OCI-LY7 (cell line): ENCODE data around the gene DNASE2. TPM values are rescaled to one million over a fixed set of nuclear protein-coding genes. Genes with fewer than 3 reads are reported as not detected.

Experiments used
- BruUV-seq: library from RNA; stranded (reverse); fragments of 400-500 nt; replicated peaks from 2 replicates; lab custom pipeline; 2021; lab: Mats Ljungman, UMichigan
- CTCF ChIA-PET: fragments of 300-600 bp; sonication (Branson Sonifier 250); formaldehyde crosslinking; loops from one replicate; lab custom pipeline; 2022; ENCODE audit warnings: antibody characterized with exemption; ENCODE audit not compliant: unreplicated experiment; lab: Charles Lee
- POLR2A ChIA-PET: fragments of 300-600 bp; sonication (Branson Sonifier 250); formaldehyde crosslinking; loops from one replicate; lab custom pipeline; 2022; ENCODE audit warnings: antibody characterized with exemption; lab: Charles Lee
- DNase-seq: peaks from one replicate; pipeline ENCODE4 v3.0.0-alpha.2; 2015; ENCODE audit warnings: low spot score
- H2AFZ ChIP-seq: fragments of 200-600 bp; sonication (generic), shearing (Covaris generic); 2 replicates; pipeline ENCODE4 v1.6.1; 2014; ENCODE audit warnings: mild to moderate bottlenecking, antibody characterized with exemption, low read length, moderate library complexity
- H3K27ac ChIP-seq: fragments of 200-600 bp; sonication (generic); 2 replicates; pipeline ENCODE4 v1.5.1; 2014; ENCODE audit warnings: mixed run types, low read depth, mild to moderate bottlenecking, moderate library complexity, low read length, inconsistent platforms; ENCODE audit not compliant: poor library complexity, severe bottlenecking
- H3K36me3 ChIP-seq: fragments of 200-600 bp; sonication (generic); 2 replicates; pipeline ENCODE4 v1.6.1; 2014; ENCODE audit warnings: mild to moderate bottlenecking, antibody characterized with exemption, low read length, moderate library complexity, mixed read lengths; ENCODE audit not compliant: insufficient read depth
- H3K4me1 ChIP-seq: fragments of 200-600 bp; sonication (generic); 2 replicates; pipeline ENCODE4 v1.5.1; 2014; ENCODE audit warnings: mild to moderate bottlenecking, low read length; ENCODE audit not compliant: insufficient read depth, poor library complexity, severe bottlenecking
- H3K4me2 ChIP-seq: fragments of 200-600 bp; sonication (generic); 2 replicates; pipeline ENCODE4 v1.6.1; 2014; ENCODE audit warnings: mild to moderate bottlenecking, low read length
- H3K4me3 ChIP-seq: fragments of 200-600 bp; sonication (generic); 2 replicates; pipeline ENCODE4 v1.5.1; 2014; ENCODE audit warnings: mild to moderate bottlenecking, low read depth, low read length; ENCODE audit not compliant: poor library complexity, severe bottlenecking
- H3K79me2 ChIP-seq: fragments of 200-600 bp; sonication (generic); 2 replicates; pipeline ENCODE4 v1.6.1; 2016; ENCODE audit warnings: low read depth, mild to moderate bottlenecking, low read length, moderate library complexity, mixed read lengths; ENCODE audit not compliant: insufficient read depth
- H3K9me2 ChIP-seq: fragments of 200-600 bp; sonication (generic); 2 replicates; pipeline ENCODE4 v1.6.1; 2016; ENCODE audit warnings: mild to moderate bottlenecking, low read length, mixed read lengths; ENCODE audit not compliant: insufficient read depth
- H3K9me3 ChIP-seq: fragments of 200-600 bp; sonication (generic); 2 replicates; pipeline ENCODE4 v1.6.1; 2014; ENCODE audit warnings: mild to moderate bottlenecking, mixed run types, low read length, mixed read lengths
- H4K20me1 ChIP-seq: fragments of 200-600 bp; sonication (generic); 2 replicates; pipeline ENCODE4 v1.6.1; 2014; ENCODE audit warnings: mild to moderate bottlenecking, antibody characterized with exemption, low read length, moderate library complexity, mixed read lengths; ENCODE audit not compliant: insufficient read depth
- EZH2phosphoT487 ChIP-seq: fragments of 200-600 bp; sonication (generic); IDR thresholded peaks from 2 replicates; pipeline ENCODE4 v1.6.1; 2018; ENCODE audit warnings: low read depth, borderline replicate concordance, mild to moderate bottlenecking, mixed run types, antibody characterized with exemption, low read length, moderate library complexity, mixed read lengths
- intact Hi-C: fragments of 100-400 bp; cut with micrococcal nuclease; formaldehyde crosslinking; loops from one replicate; pipeline ENCODE4 v1.10.0; 2022; ENCODE audit not compliant: unreplicated experiment
- total RNA-seq, 2 experiments: library from RNA; depleted of rRNA in 1 of 2; stranded (reverse); fragments of >200 nt in 1 of 2; shearing (Covaris generic) in 1 of 2; gene quantifications; 2 replicates each; pipeline ENCODE4 v1.2.3, GENCODE V29; 2014 to 2022
- TF ChIP-seq, protein P1 (sequence below): fragments of 200-600 bp; sonication (generic); conservative IDR thresholded peaks from 2 replicates; pipeline ENCODE4 v1.5.1; 2014; ENCODE audit warnings: mild to moderate bottlenecking, antibody characterized with exemption, low read length, moderate library complexity, mixed read lengths

Gene DNASE2
- total RNA-seq, 2 experiments from 2014 or later = 32.4 to 33.7 TPM

DNA sequence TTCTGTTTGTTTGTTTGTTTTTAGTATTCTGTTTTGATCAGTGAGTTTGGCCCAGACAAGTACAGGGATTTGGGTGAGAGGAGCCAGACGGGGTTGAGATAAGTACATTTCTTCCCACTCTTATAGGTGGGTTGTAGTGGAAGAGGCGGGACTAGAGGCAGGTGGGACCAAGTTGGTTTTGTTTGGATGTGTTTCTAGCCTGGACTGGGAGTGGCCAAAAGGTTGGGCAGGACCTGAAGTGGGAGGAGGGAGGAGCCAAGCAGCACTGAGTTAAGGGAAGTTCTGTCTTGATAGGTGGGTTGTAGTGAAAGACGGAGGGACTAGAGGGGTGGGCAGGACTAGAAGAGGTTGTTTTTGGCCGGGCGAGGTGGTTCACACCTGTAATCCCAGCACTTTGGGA lies 9.0 kb downstream of the DNASE2 start:
- TF ChIP-seq, protein P1, sequence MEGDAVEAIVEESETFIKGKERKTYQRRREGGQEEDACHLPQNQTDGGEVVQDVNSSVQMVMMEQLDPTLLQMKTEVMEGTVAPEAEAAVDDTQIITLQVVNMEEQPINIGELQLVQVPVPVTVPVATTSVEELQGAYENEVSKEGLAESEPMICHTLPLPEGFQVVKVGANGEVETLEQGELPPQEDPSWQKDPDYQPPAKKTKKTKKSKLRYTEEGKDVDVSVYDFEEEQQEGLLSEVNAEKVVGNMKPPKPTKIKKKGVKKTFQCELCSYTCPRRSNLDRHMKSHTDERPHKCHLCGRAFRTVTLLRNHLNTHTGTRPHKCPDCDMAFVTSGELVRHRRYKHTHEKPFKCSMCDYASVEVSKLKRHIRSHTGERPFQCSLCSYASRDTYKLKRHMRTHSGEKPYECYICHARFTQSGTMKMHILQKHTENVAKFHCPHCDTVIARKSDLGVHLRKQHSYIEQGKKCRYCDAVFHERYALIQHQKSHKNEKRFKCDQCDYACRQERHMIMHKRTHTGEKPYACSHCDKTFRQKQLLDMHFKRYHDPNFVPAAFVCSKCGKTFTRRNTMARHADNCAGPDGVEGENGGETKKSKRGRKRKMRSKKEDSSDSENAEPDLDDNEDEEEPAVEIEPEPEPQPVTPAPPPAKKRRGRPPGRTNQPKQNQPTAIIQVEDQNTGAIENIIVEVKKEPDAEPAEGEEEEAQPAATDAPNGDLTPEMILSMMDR = no peak
- TF ChIP-seq EZH2phosphoT487 = no peak
- no peak overlapping the region for H2AFZ ChIP-seq
- no peak overlapping the region for H3K4me2 ChIP-seq
- no peaks in the 10 kb centered on the region for H3K9me2 ChIP-seq
- H3K4me3 ChIP-seq = no peak overlapping the region
- H3K9me3 ChIP-seq = no peaks in the 10 kb centered on the region
- peaks cover 26% of the 10 kb centered on the region for H3K36me3 ChIP-seq
- H3K79me2 ChIP-seq = no peaks in the 10 kb centered on the region
- H3K27ac ChIP-seq = no peak overlapping the region
- DNase-seq = no peak
- no TSS peak for BruUV-seq
- ChIA-PET POLR2A (interaction anchor here (0.6 to 1.3 kb wide), 5 partner anchors 8 to 285 kb away, joined by 3 to 9 read pairs (median 3); no protein-coding TSS in a partner anchor), CTCF (no interaction called here)
- intact Hi-C loops = no loop called here
- peaks cover 7% of the 10 kb centered on the region for H3K4me1 ChIP-seq
- no peaks in the 10 kb centered on the region for H4K20me1 ChIP-seq

DNA sequence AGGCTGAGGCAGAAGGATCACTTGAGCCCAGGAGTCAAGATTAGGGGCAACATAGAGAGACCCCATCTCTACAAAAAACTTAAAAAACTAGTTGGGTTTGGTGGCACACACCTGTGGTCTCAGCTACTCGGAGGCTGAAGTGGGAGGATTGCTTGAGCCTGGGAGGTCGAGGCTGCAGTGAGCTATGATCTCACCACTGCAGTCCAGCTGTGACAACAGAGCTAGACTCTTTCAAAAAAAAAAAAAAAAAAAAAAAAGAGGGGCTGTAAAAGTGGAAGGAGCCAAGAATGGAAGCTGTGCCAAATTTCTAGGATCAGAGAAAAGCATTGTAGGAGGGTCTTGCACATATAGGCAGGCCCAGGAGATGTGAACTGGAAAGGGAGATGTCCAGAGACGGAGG lies 9.6 kb downstream of the DNASE2 start:
- H3K9me3 ChIP-seq = no peaks in the 10 kb centered on the region
- H4K20me1 ChIP-seq = no peaks in the 10 kb centered on the region
- H2AFZ ChIP-seq = no peak overlapping the region
- no peak for TF ChIP-seq EZH2phosphoT487
- TF ChIP-seq, protein P1 = no peak
- no peak overlapping the region for H3K27ac ChIP-seq
- H3K4me1 ChIP-seq = peaks cover 12% of the 10 kb centered on the region
- BruUV-seq = no TSS peak
- H3K4me3 ChIP-seq = no peak overlapping the region
- no peak for DNase-seq
- peaks cover 26% of the 10 kb centered on the region for H3K36me3 ChIP-seq
- no peaks in the 10 kb centered on the region for H3K9me2 ChIP-seq
- POLR2A ChIA-PET = interaction anchor here (0.7 to 1.1 kb wide), 3 partner anchors 9 to 17 kb away, joined by 3 to 5 read pairs (median 4); no protein-coding TSS in a partner anchor
- intact Hi-C loops = no loop called here
- no peaks in the 10 kb centered on the region for H3K79me2 ChIP-seq
- CTCF ChIA-PET = no interaction called here
- H3K4me2 ChIP-seq = no peak overlapping the region

DNA sequence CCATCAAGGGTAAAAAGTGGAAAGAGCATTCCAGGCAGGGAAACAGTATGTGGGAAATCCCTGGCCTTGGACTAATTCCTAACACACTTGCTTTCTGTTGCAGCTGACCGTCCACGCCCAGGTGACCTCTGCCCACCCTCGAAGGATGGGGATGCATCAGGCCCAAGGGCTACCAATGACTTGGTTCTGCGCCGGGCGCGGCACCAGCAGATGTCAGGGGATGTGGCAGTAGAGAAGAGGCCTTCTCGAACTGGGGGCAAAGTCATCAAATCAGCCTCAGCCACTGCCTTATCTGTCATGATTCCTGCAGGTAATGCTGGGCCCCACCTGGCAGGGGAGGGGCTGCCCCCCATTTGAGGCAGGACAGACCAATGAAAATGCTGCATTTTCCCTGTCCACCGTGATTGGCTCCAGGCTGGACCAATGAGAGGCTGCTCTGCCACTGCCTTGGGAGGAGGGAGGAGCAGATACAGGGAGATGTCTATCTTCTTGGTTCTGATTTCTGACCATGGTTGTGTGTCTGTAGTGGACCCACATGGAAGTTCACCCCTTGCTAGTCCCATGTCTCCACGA lies 12.6 kb downstream of the DNASE2 start:
- no peaks in the 10 kb centered on the region for H3K9me2 ChIP-seq
- TF ChIP-seq, protein P1 = no peak
- TF ChIP-seq EZH2phosphoT487 = no peak
- no peaks in the 10 kb centered on the region for H3K9me3 ChIP-seq
- H3K4me2 ChIP-seq = no peak overlapping the region
- peaks cover 14% of the 10 kb centered on the region for H3K4me1 ChIP-seq
- no peak overlapping the region for H3K27ac ChIP-seq
- BruUV-seq = no TSS peak
- ChIA-PET CTCF (no interaction called here), POLR2A (no interaction called here)
- no peak overlapping the region for H3K4me3 ChIP-seq
- H3K36me3 ChIP-seq = peaks cover 9% of the 10 kb centered on the region
- no peak overlapping the region for H2AFZ ChIP-seq
- intact Hi-C loops = no loop called here
- H4K20me1 ChIP-seq = no peaks in the 10 kb centered on the region
- H3K79me2 ChIP-seq = no peaks in the 10 kb centered on the region
- peak; percentile 67 for DNase-seq
